ENCODE measurements around the gene TBCEL. TPM values are rescaled to one million over a fixed set of nuclear protein-coding genes. Genes with fewer than 3 reads are reported as not detected.
"Not testable (repeated sequence)": the region's sequence is repeated elsewhere in the genome, so short reads cannot be mapped to it uniquely, and the experiment has no call there.

Gene TBCEL
- total and polyA plus RNA-seq, 2 donors (not counting 1 experiment from before 2014, with no cell fraction given), result 21.1 to 25.8 TPM

- TF ChIP-seq CTCF (conservative IDR thresholded peaks at IDR 0.05 in 1 of 2, IDR thresholded peaks at IDR 0.05 in 1 of 2; ENCODE audit: low read depth in 1 of 2, low read length in 2 of 2), result no peak
- H3K27me3 ChIP-seq (ENCODE audit: control insufficient read depth, insufficient read depth, low read length), result no peaks in the 10 kb centered on the region
- no peaks in the 10 kb centered on the region for H3K79me2 ChIP-seq (ENCODE audit: control insufficient read depth, insufficient read depth, low read length)
- no peaks in the 10 kb centered on the region for H3K4me1 ChIP-seq (ENCODE audit: control insufficient read depth, extremely low read depth, insufficient read depth, low read length)
- H3K9me3 ChIP-seq (ENCODE audit: control insufficient read depth, insufficient read depth, low read depth, low read length), result no peaks in the 10 kb centered on the region
- no peaks in the 10 kb centered on the region for H3K36me3 ChIP-seq (ENCODE audit: control insufficient read depth, insufficient read depth, low read length)
- no peak overlapping the region for H3K9ac ChIP-seq (ENCODE audit: insufficient read depth, low read length)
- H3K27ac ChIP-seq (ENCODE audit: insufficient read depth, low read length), result no peak overlapping the region
- no peaks in the 10 kb centered on the region for H4K20me1 ChIP-seq (ENCODE audit: control insufficient read depth, extremely low read depth, insufficient read depth, low read length)
- no peak overlapping the region for H3K4me2 ChIP-seq (ENCODE audit: extremely low read depth, insufficient read depth, low read length)
- no peak overlapping the region for H3K4me3 ChIP-seq (replicated peaks in 1 of 4; ENCODE audit: control extremely low read depth in 1 of 4, insufficient read depth in 1 of 4, low read depth in 3 of 4, low read length in 4 of 4)
- no peak overlapping the region for H2AFZ ChIP-seq (ENCODE audit: low read length)
- DNase-seq (ENCODE audit: low read depth in 2 of 2), result no peak
These were observed 11.8 kb upstream of the TBCEL start for GRCh38 chr11:121012091-121012490.

DNA sequence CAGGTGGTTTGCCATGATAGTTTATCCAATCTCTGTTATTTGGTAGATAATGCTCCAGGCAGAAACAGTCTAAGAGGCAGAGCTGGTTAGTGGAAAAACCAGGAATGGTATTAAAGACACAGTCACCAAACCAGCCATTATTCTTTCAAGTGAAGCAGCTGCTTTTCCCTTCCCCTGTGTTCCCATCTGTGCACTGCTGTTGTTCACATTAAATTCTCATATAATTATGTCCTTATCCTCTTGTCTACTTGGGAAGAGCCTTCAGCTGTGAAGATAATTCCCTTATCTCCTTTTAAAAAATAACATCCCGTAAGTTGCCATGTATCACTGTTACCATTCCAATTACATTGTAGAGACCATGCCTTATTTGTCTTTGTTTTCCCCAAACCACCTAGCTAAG is 5.2 kb upstream of the TBCEL start:
- no peaks in the 10 kb centered on the region for H4K20me1 ChIP-seq (ENCODE audit: control insufficient read depth, extremely low read depth, insufficient read depth, low read length)
- no peak overlapping the region for H3K4me3 ChIP-seq (replicated peaks in 1 of 4; ENCODE audit: control extremely low read depth in 1 of 4, insufficient read depth in 1 of 4, low read depth in 3 of 4, low read length in 4 of 4)
- no peaks in the 10 kb centered on the region for H3K9me3 ChIP-seq (ENCODE audit: control insufficient read depth, insufficient read depth, low read depth, low read length)
- H3K79me2 ChIP-seq (ENCODE audit: control insufficient read depth, insufficient read depth, low read length), result no peaks in the 10 kb centered on the region
- no peak for TF ChIP-seq EZH2 (IDR thresholded peaks at IDR 0.05; ENCODE audit: low read length, missing control alignments)
- TF ChIP-seq CTCF (conservative IDR thresholded peaks at IDR 0.05 in 1 of 2, IDR thresholded peaks at IDR 0.05 in 1 of 2; ENCODE audit: low read depth in 1 of 2, low read length in 2 of 2), result no peak
- H3K4me2 ChIP-seq (ENCODE audit: extremely low read depth, insufficient read depth, low read length), result no peak overlapping the region
- no peak overlapping the region for H2AFZ ChIP-seq (ENCODE audit: low read length)
- no peak for DNase-seq (ENCODE audit: low read depth in 2 of 2)
- no peak overlapping the region for H3K27ac ChIP-seq (ENCODE audit: insufficient read depth, low read length)
- H3K36me3 ChIP-seq (ENCODE audit: control insufficient read depth, insufficient read depth, low read length), result no peaks in the 10 kb centered on the region
- no peaks in the 10 kb centered on the region for H3K27me3 ChIP-seq (ENCODE audit: control insufficient read depth, insufficient read depth, low read length)
- H3K4me1 ChIP-seq (ENCODE audit: control insufficient read depth, extremely low read depth, insufficient read depth, low read length), result no peaks in the 10 kb centered on the region
- H3K9ac ChIP-seq (ENCODE audit: insufficient read depth, low read length), result no peak overlapping the region

GRCh38 chr11:121021718-121022117 is 2.2 kb upstream of the TBCEL start:
- H3K4me1 ChIP-seq (ENCODE audit: control insufficient read depth, extremely low read depth, insufficient read depth, low read length); H3K9me3 ChIP-seq (ENCODE audit: control insufficient read depth, insufficient read depth, low read depth, low read length); H4K20me1 ChIP-seq (ENCODE audit: control insufficient read depth, extremely low read depth, insufficient read depth, low read length); H2AFZ ChIP-seq (ENCODE audit: low read length); H3K27ac ChIP-seq (ENCODE audit: insufficient read depth, low read length); H3K9ac ChIP-seq (ENCODE audit: insufficient read depth, low read length); H3K4me2 ChIP-seq (ENCODE audit: extremely low read depth, insufficient read depth, low read length); H3K4me3 ChIP-seq (replicated peaks in 1 of 4; ENCODE audit: control extremely low read depth in 1 of 4, insufficient read depth in 1 of 4, low read depth in 3 of 4, low read length in 4 of 4); H3K27me3 ChIP-seq (ENCODE audit: control insufficient read depth, insufficient read depth, low read length); H3K36me3 ChIP-seq (ENCODE audit: control insufficient read depth, insufficient read depth, low read length); DNase-seq (ENCODE audit: low read depth in 2 of 2): not testable (repeated sequence)
- H3K79me2 ChIP-seq (ENCODE audit: control insufficient read depth, insufficient read depth, low read length), result peaks cover 23% of the 10 kb centered on the region
